Activated CD8-positive, alpha-beta memory T cell treated with anti-CD3 and anti-CD28 coated beads, Interleukin-2, amount 50 U/mL, for 1 hour (primary cell): ENCODE results near the gene ELP6.
"Not testable (repeated sequence)": the region's sequence is repeated elsewhere in the genome, so short reads cannot be mapped to it uniquely, and the experiment has no call there.

Experiments used
- DNase-seq: peaks from one replicate; pipeline ENCODE4 v3.0.0-alpha.2; 2020; ENCODE audit errors: extremely low read depth

Gene ELP6

GRCh38 chr3:47464588-47464987 lies 48.9 kb downstream of the ELP6 start:
- DNase-seq: no peak

- not testable (repeated sequence) for DNase-seq
Measured at GRCh38 chr3:47459534-47460085, 53.9 kb downstream of the ELP6 start.

- no peak for DNase-seq
Measured at GRCh38 chr3:47456984-47457383, 56.5 kb downstream of the ELP6 start.

GRCh38 chr3:47455806-47456452 lies 57.6 kb downstream of the ELP6 start:
- no peak for DNase-seq

- DNase-seq: no peak
Measured at GRCh38 chr3:47452453-47453215, 60.9 kb downstream of the ELP6 start.
